ENCODE data around the gene BCOR. TPM values are rescaled to one million over a fixed set of nuclear protein-coding genes. Genes with fewer than 3 reads are reported as not detected.

Gene BCOR
- total and polyA plus RNA-seq, 2 of the 4 experiments (the other 2 are of a cell fraction) = 7.5 to 9.0 TPM

GRCh38 chrX:40116925-40117324 is 19.2 kb upstream of the BCOR start:
- Histone ChIP-seq H3K9me1 (ENCODE audit: insufficient read depth, low read length) (no peaks in the 10 kb centered on the region), H4K20me1 (ENCODE audit: insufficient read depth, low read length) (no peaks in the 10 kb centered on the region), H2AK5ac (ENCODE audit: low read depth, low read length) (no peak overlapping the region), H4K5ac (ENCODE audit: low read depth, low read length) (no peak overlapping the region), H2BK15ac (ENCODE audit: low read depth, low read length) (no peak overlapping the region), H3K9ac (ENCODE audit: low read depth, low read length) (no peak overlapping the region), H3K23ac (ENCODE audit: low read depth, low read length) (no peak overlapping the region), H4K8ac (ENCODE audit: low read depth in 2 of 2, low read length in 2 of 2) (no peak overlapping the region), H2BK120ac (ENCODE audit: low read depth, low read length) (no peak overlapping the region), H3K4me2 (ENCODE audit: low read depth, low read length) (no peak overlapping the region), H2AK9ac (replicated peaks; ENCODE audit: low read depth, low read length, poor library complexity) (no peak overlapping the region), H3K56ac (ENCODE audit: extremely low read depth, insufficient read depth, low read length) (no peak overlapping the region), H3K18ac (ENCODE audit: low read depth, low read length) (no peak overlapping the region), H3K4me1 (ENCODE audit: control insufficient read depth, insufficient read depth, low read length) (no peaks in the 10 kb centered on the region), H2AFZ (replicated peaks; ENCODE audit: low read length, poor library complexity) (no peak overlapping the region), H3K27me3 (ENCODE audit: control insufficient read depth, insufficient read depth, low read length) (peaks cover 4% of the 10 kb centered on the region; the same call in 1 of the 2 replicates), H3K36me3 (ENCODE audit: control insufficient read depth, insufficient read depth, low read length) (no peaks in the 10 kb centered on the region), H3K27ac (ENCODE audit: insufficient read depth, low read length) (no peak overlapping the region), H4K91ac (ENCODE audit: insufficient read depth, low read depth, low read length) (no peak overlapping the region), H3K79me1 (ENCODE audit: low read depth in 1 of 2, low read length in 2 of 2) (no peaks in the 10 kb centered on the region), H3K4me3 (ENCODE audit: insufficient read depth, low read depth, low read length) (no peak overlapping the region), H2BK5ac (ENCODE audit: low read depth, low read length, poor library complexity, severe bottlenecking) (no peak overlapping the region), H3K14ac (replicated peaks; ENCODE audit: low read depth, low read length) (no peak overlapping the region), H3K9me3 (ENCODE audit: control insufficient read depth, insufficient read depth, low read length) (no peaks in the 10 kb centered on the region), H3K4ac (ENCODE audit: low read depth, low read length) (no peak overlapping the region), H2BK20ac (ENCODE audit: low read depth, low read length) (no peak overlapping the region)
- ChIA-PET POLR2A (ENCODE audit: unreplicated experiment) (no interaction called here), CTCF (no interaction called here)
- ATAC-seq (ENCODE audit: low read depth) (no peak), DNase-seq (no peak)
- 82% methylated on average over 7 of the region's 9 CpGs; no CpG with 5 or more reads in 1 of the 2 experiments for WGBS, 2 experiments (ENCODE audit: extremely low coverage in 2 of 2, insufficient read length in 1 of 2)
- intact Hi-C loops (cut with micrococcal nuclease) = no loop called here
- dilution Hi-C loops (cut with HindIII; ENCODE audit: low sequenced_read_pairs, unreplicated experiment) = no loop called here
- TF ChIP-seq POLR2A (IDR thresholded peaks at IDR 0.05; ENCODE audit: low read depth, low read length) (no peak), RCOR1 (IDR thresholded peaks at IDR 0.05; ENCODE audit: insufficient replicate concordance, low read length) (no peak), ELK1 (IDR thresholded peaks at IDR 0.05; ENCODE audit: borderline replicate concordance, low read depth, low read length) (no peak), RAD21 (IDR thresholded peaks at IDR 0.05; ENCODE audit: low read length) (no peak), NFE2L2 (IDR thresholded peaks at IDR 0.05; ENCODE audit: low read depth, low read length) (no peak), CTCF (conservative IDR thresholded peaks at IDR 0.05; ENCODE audit: low read depth, low read length) (no peak), MXI1 (IDR thresholded peaks at IDR 0.05; ENCODE audit: borderline replicate concordance, low read depth, low read length) (no peak), RFX5 (IDR thresholded peaks at IDR 0.05; ENCODE audit: low read depth, low read length) (no peak), CHD1 (IDR thresholded peaks at IDR 0.05; ENCODE audit: low read depth, low read length) (no peak), MAZ (IDR thresholded peaks at IDR 0.05; ENCODE audit: borderline replicate concordance, low read depth, low read length) (no peak), SMC3 (IDR thresholded peaks at IDR 0.05; ENCODE audit: low read depth, low read length) (no peak), MAFK (IDR thresholded peaks at IDR 0.05; ENCODE audit: low read depth, low read length) (no peak), CEBPB (IDR thresholded peaks at IDR 0.05; ENCODE audit: low read depth, low read length) (no peak), USF2 (IDR thresholded peaks at IDR 0.05; ENCODE audit: low read depth, low read length) (no peak), FOS (IDR thresholded peaks at IDR 0.05; ENCODE audit: low read depth, low read length) (no peak), BHLHE40 (IDR thresholded peaks at IDR 0.05; ENCODE audit: low read depth, low read length) (no peak)
- in situ Hi-C loops (cut with MboI; ENCODE audit: low sequenced_read_pairs) = no loop called here
- BruUV-seq (replicated peaks) = no TSS peak
